Mucosa of stomach (tissue), 1 donor: ENCODE data around the gene MMP24.

ENCODE experiments used
- H3K27me3 ChIP-seq: one replicate; pipeline ENCODE4 v1.7.0; 2013; ENCODE audit warnings: mild to moderate bottlenecking, low read length; ENCODE audit not compliant: control insufficient read depth, insufficient read depth
- H3K36me3 ChIP-seq: one replicate; pipeline ENCODE4 v1.7.0; 2013; ENCODE audit warnings: low read length; ENCODE audit not compliant: control insufficient read depth, insufficient read depth
- H3K4me1 ChIP-seq: one replicate; pipeline ENCODE4 v1.7.0; 2013; ENCODE audit warnings: mild to moderate bottlenecking, low read length; ENCODE audit not compliant: control insufficient read depth, insufficient read depth
- H3K4me3 ChIP-seq: one replicate; pipeline ENCODE4 v1.7.0; 2013; ENCODE audit warnings: low read length
- H3K9ac ChIP-seq: one replicate; pipeline ENCODE4 v1.7.0; 2013; ENCODE audit warnings: mild to moderate bottlenecking, low read length, moderate library complexity
- H3K9me3 ChIP-seq: one replicate; pipeline ENCODE4 v1.7.0; 2013; ENCODE audit warnings: mild to moderate bottlenecking, low read length, moderate library complexity; ENCODE audit not compliant: control insufficient read depth
- donor health status: Pancreatic carcinoma.

Gene MMP24

GRCh38 chr20:35286077-35286898, 59.8 kb downstream of the MMP24 start:
- Histone ChIP-seq H3K9ac (no peak overlapping the region), H3K9me3 (no peaks in the 10 kb centered on the region), H3K4me1 (peaks cover 15% of the 10 kb centered on the region)

DNA sequence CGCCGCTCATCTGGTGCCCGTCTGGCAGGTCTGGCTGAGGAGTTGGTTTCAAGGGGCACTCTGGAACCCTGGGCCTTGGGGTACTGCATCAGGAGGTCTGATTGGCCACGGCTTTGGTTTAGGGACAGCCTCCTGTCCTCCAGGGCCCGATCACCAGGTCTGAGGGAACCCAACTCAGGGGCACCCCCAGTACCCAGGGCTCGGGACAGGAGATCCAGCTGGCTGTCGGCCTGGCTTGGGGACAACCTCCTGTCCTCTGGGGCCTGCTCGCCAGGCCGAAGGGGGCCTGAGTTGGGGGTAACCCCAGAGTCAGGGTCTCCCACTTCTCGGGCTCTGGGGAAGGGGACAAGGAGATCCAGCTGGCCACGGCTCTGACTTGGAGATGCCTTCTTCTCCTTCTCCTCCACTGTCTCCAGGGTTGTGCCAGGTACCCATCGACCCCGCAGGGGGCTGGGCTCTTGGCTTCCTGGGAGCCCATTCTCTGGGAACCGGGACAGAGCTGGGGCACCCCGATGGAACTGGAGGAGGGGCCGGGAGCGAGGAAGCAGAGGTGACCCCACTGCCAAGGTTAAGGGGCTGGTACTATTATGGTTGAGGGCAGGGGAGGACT, 60.5 kb downstream of the MMP24 start:
- peaks cover 15% of the 10 kb centered on the region for H3K4me1 ChIP-seq
- peaks cover 11% of the 10 kb centered on the region for H3K27me3 ChIP-seq
- H3K4me3 ChIP-seq, result no peak overlapping the region
- no peaks in the 10 kb centered on the region for H3K9me3 ChIP-seq
- H3K9ac ChIP-seq, result no peak overlapping the region
- H3K36me3 ChIP-seq, result peaks cover 5% of the 10 kb centered on the region

More at GRCh38 chr20:35286077-35286898, 59.8 kb downstream of the MMP24 start:
- Histone ChIP-seq H3K36me3 (peaks cover 6% of the 10 kb centered on the region), H3K27me3 (peaks cover 9% of the 10 kb centered on the region), H3K4me3 (no peak overlapping the region)

GRCh38 chr20:35287509-35288324, 61.2 kb downstream of the MMP24 start:
- no peaks in the 10 kb centered on the region for H3K9me3 ChIP-seq
- H3K4me1 ChIP-seq, result peaks cover 15% of the 10 kb centered on the region

DNA sequence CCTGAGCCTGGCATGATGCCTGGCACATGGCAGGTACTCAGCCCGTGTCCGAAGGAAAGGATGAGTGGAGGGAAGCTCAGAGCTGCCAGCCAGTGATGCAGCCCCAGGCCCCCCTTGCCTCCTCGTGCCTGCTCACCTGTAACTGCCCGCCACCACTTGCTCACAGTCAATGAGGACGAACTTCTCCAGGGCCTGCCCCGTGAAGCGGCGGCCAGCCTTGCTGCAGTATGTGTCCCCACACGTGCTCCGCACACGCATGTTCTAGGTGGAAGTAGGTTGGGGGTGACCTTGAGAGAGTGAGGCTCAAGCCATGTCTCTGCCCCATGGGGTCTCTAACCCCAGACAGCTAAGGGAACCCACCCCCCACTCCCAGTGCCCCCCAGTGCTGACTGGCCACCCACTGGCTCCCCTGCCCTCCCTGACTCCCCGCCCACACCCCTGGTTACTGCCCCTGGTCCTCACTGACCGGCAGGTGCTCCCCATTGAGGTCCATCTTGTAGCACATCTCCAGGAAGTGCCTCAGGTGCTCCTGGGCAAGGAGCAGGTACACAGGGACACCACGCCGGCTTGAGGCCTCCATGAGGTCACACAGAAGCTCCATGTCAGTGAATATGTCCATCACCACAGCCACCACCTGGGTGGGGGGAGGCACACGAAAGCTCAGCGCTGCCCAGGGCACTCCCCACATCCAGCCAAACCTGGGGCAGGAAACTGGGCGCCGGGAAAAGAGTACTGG, 62.0 kb downstream of the MMP24 start:
- Histone ChIP-seq H3K4me3 (no peak overlapping the region), H3K9ac (no peak overlapping the region), H3K4me1 (peaks cover 11% of the 10 kb centered on the region), H3K9me3 (no peaks in the 10 kb centered on the region), H3K36me3 (no peaks in the 10 kb centered on the region), H3K27me3 (peaks cover 11% of the 10 kb centered on the region)

More at GRCh38 chr20:35287509-35288324, 61.2 kb downstream of the MMP24 start:
- Histone ChIP-seq H3K27me3 (peaks cover 11% of the 10 kb centered on the region), H3K36me3 (no peaks in the 10 kb centered on the region), H3K4me3 (no peak overlapping the region), H3K9ac (no peak overlapping the region)

DNA sequence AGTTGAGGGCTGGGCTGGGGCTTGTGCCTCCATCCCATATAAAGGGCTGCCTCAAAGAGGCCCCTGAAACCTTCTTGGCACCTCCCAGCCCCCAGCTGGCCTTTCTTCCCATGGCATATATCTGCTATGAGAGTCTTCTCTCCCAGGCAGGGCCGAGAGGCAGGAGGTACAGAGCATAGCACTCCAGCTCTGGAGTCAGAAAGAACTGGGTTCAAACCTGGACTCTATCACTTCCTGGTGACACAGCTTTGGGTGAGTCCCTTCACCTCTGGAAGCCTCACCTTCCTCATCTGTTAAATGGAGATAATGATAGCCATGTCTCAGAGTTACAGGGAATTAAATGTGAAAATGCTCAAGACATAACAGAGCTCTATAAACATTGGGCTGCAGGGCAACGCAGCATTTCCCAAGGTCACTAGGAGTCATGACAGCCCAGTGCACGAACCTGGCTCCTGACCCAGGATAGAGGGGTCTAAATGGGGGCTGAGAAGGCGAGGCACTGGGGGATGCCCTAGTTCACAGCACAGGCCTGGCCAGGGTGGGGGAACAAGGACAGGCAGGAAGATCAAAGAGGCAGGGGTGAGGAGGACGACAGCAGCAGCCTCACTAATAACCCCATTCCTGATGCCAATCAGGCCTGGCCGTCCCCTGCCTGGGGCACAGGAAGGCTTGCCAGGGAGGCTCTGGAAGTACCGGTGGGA, 63.8 kb downstream of the MMP24 start:
- H3K4me1 ChIP-seq, result peaks cover 1% of the 10 kb centered on the region
- H3K27me3 ChIP-seq, result peaks cover 14% of the 10 kb centered on the region
- H3K9me3 ChIP-seq, result no peaks in the 10 kb centered on the region
- H3K4me3 ChIP-seq, result no peak overlapping the region
- no peak overlapping the region for H3K9ac ChIP-seq
- no peaks in the 10 kb centered on the region for H3K36me3 ChIP-seq

GRCh38 chr20:35290887-35291417, 64.5 kb downstream of the MMP24 start:
- Histone ChIP-seq H3K9ac (no peak overlapping the region), H3K36me3 (no peaks in the 10 kb centered on the region), H3K4me3 (no peak overlapping the region), H3K27me3 (peaks cover 15% of the 10 kb centered on the region), H3K9me3 (no peaks in the 10 kb centered on the region), H3K4me1 (no peaks in the 10 kb centered on the region)

DNA sequence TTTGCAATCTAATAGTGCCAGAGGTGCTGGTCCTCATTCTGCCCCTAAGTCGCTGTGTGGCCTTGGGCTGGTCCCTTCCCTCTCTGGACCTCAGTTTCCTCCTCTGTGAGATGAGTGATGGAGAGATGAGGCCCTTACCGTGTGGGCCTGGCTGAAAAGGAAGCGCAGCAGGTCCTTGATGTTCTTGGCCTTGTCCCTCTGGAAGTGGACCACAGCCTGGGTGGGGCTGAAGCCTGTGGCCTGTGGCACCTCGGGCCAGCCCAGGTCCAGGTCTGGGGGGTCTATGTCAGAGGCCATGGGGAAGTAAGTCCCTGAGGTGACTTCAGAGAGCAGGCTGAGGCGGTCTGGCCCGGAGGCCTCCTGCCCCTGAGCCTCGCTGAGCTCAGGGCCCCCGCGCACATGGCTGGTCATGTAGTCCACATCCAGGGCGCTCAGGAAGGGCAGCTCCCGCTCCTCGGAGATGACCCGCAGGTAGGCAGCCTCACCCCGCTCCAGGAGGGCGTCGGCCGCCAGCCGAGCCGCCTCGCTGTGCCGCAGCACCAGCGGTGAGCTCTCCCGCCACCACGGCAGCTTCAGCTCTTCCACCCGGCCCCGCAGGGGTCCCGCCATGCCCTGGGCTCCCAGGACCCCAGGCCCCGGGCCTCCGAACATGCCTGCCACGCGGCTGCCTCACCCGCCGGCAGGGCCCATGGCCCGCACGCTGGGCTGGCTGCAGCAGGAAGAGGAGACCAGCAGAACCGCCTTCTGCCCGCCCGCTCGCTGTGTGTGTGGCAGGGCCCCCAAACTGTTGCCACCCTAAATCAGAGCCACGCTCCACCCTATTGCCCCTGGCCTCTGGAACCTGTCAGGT, 65.4 kb downstream of the MMP24 start, which contains the start of gene FAM83C:
TSS of gene FAM83C (minus strand) at position 772 of the 850 bp plus-strand sequence. CDS start at position 651, 121 bp downstream.
- H3K9ac ChIP-seq, result no peak within 1 kb of the TSS
- H3K4me1 ChIP-seq, result no peaks in the 10 kb centered on the region
- no peaks in the 10 kb centered on the region for H3K36me3 ChIP-seq
- no peak within 1 kb of the TSS for H3K4me3 ChIP-seq
- peaks cover 24% of the 10 kb centered on the region for H3K27me3 ChIP-seq
- no peaks in the 10 kb centered on the region for H3K9me3 ChIP-seq

GRCh38 chr20:35292504-35293285, 66.2 kb downstream of the MMP24 start:
- H3K9ac ChIP-seq, result no peak overlapping the region

DNA sequence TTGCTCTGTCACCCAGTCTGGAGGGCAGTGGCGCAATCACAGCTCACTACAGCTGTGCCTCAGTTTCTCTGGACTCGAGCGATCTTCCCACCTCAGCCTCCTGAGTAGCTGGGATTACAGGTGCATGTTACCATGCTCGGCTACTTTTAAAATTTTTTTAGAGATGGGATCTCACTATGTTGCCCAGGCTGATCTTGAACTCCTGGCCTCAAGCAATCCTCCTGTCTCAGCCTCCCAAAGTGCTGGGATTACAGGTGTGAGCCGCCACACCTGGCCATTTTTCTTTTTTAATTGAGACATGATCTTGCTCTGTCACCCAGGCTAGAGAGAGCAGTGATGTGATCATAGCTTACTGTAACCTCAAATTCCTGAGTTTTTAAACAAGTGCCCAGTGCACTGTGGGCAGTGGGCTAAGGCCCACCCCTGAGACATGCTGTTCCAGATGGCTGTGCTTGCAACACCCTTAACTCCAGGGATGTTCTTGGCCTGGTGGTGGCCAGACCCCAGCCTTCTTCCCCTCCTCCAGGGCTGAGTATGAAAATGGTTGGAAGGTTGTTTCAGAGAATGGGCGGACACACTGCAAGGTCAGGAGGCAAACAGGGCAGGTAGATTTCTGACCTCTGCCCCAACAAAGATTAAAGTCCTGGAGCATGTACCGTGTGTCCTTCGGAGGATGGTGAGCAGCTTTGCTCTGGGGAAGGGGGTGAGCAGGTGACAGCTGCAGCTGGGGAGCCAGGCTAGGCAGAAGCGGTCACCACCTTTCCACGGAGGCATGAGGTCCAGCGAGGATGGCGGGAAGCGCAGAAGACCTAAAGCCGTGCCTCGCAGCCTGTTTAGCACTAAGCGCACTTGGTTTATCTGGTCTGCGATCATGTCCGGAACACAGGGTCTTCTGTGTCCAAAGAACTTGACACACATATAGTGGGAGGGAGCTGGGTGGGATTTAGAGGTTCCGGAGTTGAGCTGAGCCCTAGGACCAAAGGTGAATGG, 67.1 kb downstream of the MMP24 start:
- H3K27me3 ChIP-seq, result peaks cover 30% of the 10 kb centered on the region

More at GRCh38 chr20:35292504-35293285, 66.2 kb downstream of the MMP24 start:
- H3K36me3 ChIP-seq, result no peaks in the 10 kb centered on the region
- no peaks in the 10 kb centered on the region for H3K4me1 ChIP-seq
- H3K9me3 ChIP-seq, result no peaks in the 10 kb centered on the region
- no peak overlapping the region for H3K4me3 ChIP-seq
- peaks cover 30% of the 10 kb centered on the region for H3K27me3 ChIP-seq

More for the DNA sequence above, 67.1 kb downstream of the MMP24 start:
- H3K9ac ChIP-seq, result no peak overlapping the region
- no peaks in the 10 kb centered on the region for H3K4me1 ChIP-seq
- no peaks in the 10 kb centered on the region for H3K36me3 ChIP-seq
- no peak overlapping the region for H3K4me3 ChIP-seq
- H3K9me3 ChIP-seq, result no peaks in the 10 kb centered on the region
